ENCODE measurements around the gene FGD5.

- TF ChIP-seq TAF1 (IDR thresholded peaks at IDR 0.05; ENCODE audit: borderline replicate concordance, low read depth, low read length) (no peak), POLR2A (IDR thresholded peaks at IDR 0.05; ENCODE audit: low read depth, low read length) (no peak), POLR2AphosphoS5 (IDR thresholded peaks at IDR 0.05; ENCODE audit: low read depth, low read length) (no peak)
These were observed 64.5 kb downstream of the FGD5 start for GRCh38 chr3:14883226-14883625.

All from GM12892 (cell line).